DMS79 (cell line): ENCODE results near the gene AMZ2.
"Not testable (repeated sequence)": the region's sequence is repeated elsewhere in the genome, so short reads cannot be mapped to it uniquely, and the experiment has no call there.

Experiments used
- DNase-seq: peaks from one replicate; lab custom pipeline; 2025; lab: John Stamatoyannopoulos, UW

Gene AMZ2

GRCh38 chr17:68220186-68220585 lies 27.7 kb upstream of the AMZ2 start:
- DNase-seq, result not testable (repeated sequence)

- not testable (repeated sequence) for DNase-seq
Measured at GRCh38 chr17:68220786-68221185, 27.1 kb upstream of the AMZ2 start.

GRCh38 chr17:68221786-68222185 lies 26.1 kb upstream of the AMZ2 start:
- no peak for DNase-seq

GRCh38 chr17:68222606-68223005 lies 25.2 kb upstream of the AMZ2 start:
- no peak for DNase-seq

GRCh38 chr17:68225055-68225454 lies 22.8 kb upstream of the AMZ2 start:
- not testable (repeated sequence) for DNase-seq

- DNase-seq, result not testable (repeated sequence)
Measured at GRCh38 chr17:68228039-68228680, 19.7 kb upstream of the AMZ2 start.

GRCh38 chr17:68228817-68229570 lies 18.8 kb upstream of the AMZ2 start:
- no peak for DNase-seq

GRCh38 chr17:68229619-68230018 lies 18.2 kb upstream of the AMZ2 start:
- DNase-seq, result no peak

- DNase-seq, result not testable (repeated sequence)
Measured at GRCh38 chr17:68231131-68231530, 16.7 kb upstream of the AMZ2 start.

- no peak for DNase-seq
Measured at GRCh38 chr17:68231541-68231940, 16.3 kb upstream of the AMZ2 start.

- DNase-seq, result not testable (repeated sequence)
Measured at GRCh38 chr17:68232741-68233140, 15.1 kb upstream of the AMZ2 start.

GRCh38 chr17:68234726-68235335 lies 13.0 kb upstream of the AMZ2 start:
- DNase-seq, result not testable (repeated sequence)

- not testable (repeated sequence) for DNase-seq
Measured at GRCh38 chr17:68235336-68235791, 12.5 kb upstream of the AMZ2 start.

- not testable (repeated sequence) for DNase-seq
Measured at GRCh38 chr17:68237369-68238163, 10.3 kb upstream of the AMZ2 start.

- DNase-seq, result no peak
Measured at GRCh38 chr17:68238164-68238870, 9.5 kb upstream of the AMZ2 start.

- no peak for DNase-seq
Measured at GRCh38 chr17:68238871-68239253, 9.0 kb upstream of the AMZ2 start.

- DNase-seq, result no peak
Measured at GRCh38 chr17:68239632-68240366, 8.0 kb upstream of the AMZ2 start.

GRCh38 chr17:68246271-68247028 lies 1.4 kb upstream of the AMZ2 start:
- DNase-seq, result no peak

- no peak for DNase-seq
Measured at GRCh38 chr17:68248199-68248825, 469 bp downstream of the AMZ2 start.

GRCh38 chr17:68248891-68249290 lies 1.0 kb downstream of the AMZ2 start:
- DNase-seq, result no peak
